Brain microvascular endothelial cell (primary cell): ENCODE results near the gene ST8SIA1.

Experiments
- DNase-seq: peaks from one replicate; pipeline ENCODE4 v3.0.0-alpha.2; 2020
- H3K27ac ChIP-seq: fragments of 250-450 bp; sonication (Bioruptor Pico); 2 replicates; pipeline ENCODE4 v1.5.1; 2020; ENCODE audit warnings: mild to moderate bottlenecking, moderate library complexity
- H3K27me3 ChIP-seq: fragments of 250-450 bp; sonication (Bioruptor Pico); replicated peaks from 2 replicates; pipeline ENCODE4 v1.5.1; 2020; ENCODE audit warnings: mild to moderate bottlenecking
- H3K36me3 ChIP-seq: fragments of 250-450 bp; sonication (Bioruptor Pico); replicated peaks from 2 replicates; pipeline ENCODE4 v1.5.1; 2020; ENCODE audit warnings: mild to moderate bottlenecking
- H3K4me3 ChIP-seq: 2 replicates; pipeline ENCODE4 v1.5.1; 2011; ENCODE audit warnings: low read depth, mild to moderate bottlenecking, control low read depth, low read length, moderate library complexity
- in situ Hi-C: cut with HindIII; loops from 2 replicates; pipeline ENCODE4 v1.10.0; 2017; ENCODE audit warnings: low sequenced_read_pairs, low pct_ligation_motif_present
- TF ChIP-seq, protein P1 (sequence below): IDR thresholded peaks from 2 replicates; pipeline ENCODE4 v1.5.1; 2011; ENCODE audit warnings: low read depth, mild to moderate bottlenecking, moderate library complexity, low read length, control low read depth, inconsistent platforms; ENCODE audit errors: missing control alignments

The ST8SIA1 gene

DNA sequence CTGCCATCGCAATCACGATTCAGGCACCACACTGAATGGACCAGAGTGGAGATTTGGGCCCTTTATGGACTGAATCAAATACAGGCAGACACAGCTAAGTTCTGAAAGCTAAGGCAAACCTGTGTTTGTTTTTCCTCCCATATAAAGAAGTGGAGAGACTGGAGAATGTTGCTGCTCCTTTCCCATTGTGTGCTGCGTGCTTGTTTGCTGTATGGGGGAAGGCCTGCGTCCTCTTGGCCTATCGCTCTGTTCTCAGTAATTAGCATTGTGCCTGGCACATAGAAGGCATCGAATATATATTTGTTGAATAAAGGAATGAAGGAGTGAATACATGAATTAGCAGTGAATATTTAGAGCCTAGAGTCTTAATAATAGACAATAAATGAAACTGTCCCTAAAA, 12.4 kb downstream of the ST8SIA1 start:
- no peaks in the 10 kb centered on the region for H3K27me3 ChIP-seq
- TF ChIP-seq, protein P1, sequence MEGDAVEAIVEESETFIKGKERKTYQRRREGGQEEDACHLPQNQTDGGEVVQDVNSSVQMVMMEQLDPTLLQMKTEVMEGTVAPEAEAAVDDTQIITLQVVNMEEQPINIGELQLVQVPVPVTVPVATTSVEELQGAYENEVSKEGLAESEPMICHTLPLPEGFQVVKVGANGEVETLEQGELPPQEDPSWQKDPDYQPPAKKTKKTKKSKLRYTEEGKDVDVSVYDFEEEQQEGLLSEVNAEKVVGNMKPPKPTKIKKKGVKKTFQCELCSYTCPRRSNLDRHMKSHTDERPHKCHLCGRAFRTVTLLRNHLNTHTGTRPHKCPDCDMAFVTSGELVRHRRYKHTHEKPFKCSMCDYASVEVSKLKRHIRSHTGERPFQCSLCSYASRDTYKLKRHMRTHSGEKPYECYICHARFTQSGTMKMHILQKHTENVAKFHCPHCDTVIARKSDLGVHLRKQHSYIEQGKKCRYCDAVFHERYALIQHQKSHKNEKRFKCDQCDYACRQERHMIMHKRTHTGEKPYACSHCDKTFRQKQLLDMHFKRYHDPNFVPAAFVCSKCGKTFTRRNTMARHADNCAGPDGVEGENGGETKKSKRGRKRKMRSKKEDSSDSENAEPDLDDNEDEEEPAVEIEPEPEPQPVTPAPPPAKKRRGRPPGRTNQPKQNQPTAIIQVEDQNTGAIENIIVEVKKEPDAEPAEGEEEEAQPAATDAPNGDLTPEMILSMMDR: no peak
- H3K4me3 ChIP-seq: no peak overlapping the region
- H3K27ac ChIP-seq: no peak overlapping the region
- DNase-seq: no peak
- H3K36me3 ChIP-seq: no peaks in the 10 kb centered on the region
- in situ Hi-C loops: no loop called here

DNA sequence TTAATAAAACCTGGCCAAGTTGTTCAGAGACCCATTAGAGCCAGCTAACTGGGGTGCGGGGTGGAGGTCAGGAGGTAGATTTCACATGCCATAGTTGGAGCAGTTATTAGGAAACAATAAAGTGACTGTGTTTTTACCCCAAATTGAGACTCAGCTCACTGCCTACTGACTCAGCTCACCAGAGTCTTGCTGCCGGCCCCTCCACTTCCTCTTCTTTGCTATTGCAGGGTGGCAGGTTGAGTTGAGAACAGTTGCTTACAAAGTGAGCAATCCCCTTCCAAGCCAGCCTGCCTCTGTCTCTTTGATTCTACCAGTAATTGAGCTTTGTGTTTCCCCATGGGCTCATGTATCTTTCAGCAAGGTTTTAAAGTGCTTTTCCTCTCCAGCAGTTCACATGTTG, 12.9 kb downstream of the ST8SIA1 start:
- H3K4me3 ChIP-seq: no peak overlapping the region
- TF ChIP-seq, protein P1: no peak
- H3K36me3 ChIP-seq: no peaks in the 10 kb centered on the region
- DNase-seq: peak; percentile 32
- H3K27ac ChIP-seq: no peak overlapping the region
- no peaks in the 10 kb centered on the region for H3K27me3 ChIP-seq
- in situ Hi-C loops: no loop called here

DNA sequence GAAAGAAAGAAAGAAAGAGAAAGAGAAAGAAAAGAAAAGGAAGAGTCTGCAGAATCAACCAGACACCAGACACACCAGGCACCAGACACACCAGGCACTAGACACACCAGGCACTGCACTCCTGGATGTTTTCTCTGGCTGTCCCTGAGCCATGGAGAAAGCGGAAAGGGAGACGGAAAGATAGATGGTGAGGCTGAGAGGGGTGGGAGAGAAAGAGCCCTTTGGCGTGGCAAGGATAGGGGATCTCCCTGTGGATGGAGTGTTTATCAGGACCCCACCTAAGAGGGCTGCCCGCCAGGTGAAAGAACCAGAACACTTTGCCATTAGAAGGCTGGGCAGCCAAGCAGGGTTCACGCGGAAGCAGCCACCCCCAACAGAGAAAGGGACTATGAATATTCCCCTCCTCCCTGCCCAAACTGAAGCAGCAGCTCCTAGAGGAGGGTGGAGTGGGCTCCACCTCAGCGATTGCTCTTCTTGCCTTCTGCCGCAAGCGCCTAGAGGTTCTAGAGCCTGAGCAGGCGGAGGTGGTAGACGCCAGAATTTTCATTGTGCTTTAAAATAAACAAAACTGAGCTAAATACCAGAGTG, 13.4 kb downstream of the ST8SIA1 start:
- no peaks in the 10 kb centered on the region for H3K27me3 ChIP-seq
- DNase-seq: no peak
- H3K36me3 ChIP-seq: no peaks in the 10 kb centered on the region
- no peak overlapping the region for H3K4me3 ChIP-seq
- TF ChIP-seq, protein P1: no peak
- no peak overlapping the region for H3K27ac ChIP-seq
- in situ Hi-C loops: no loop called here

- TF ChIP-seq, protein P1: no peak
- DNase-seq: peak; percentile 40
- Histone ChIP-seq H3K4me3 (no peak overlapping the region), H3K27ac (no peak overlapping the region), H3K27me3 (no peaks in the 10 kb centered on the region), H3K36me3 (no peaks in the 10 kb centered on the region)
- in situ Hi-C loops: no loop called here
Measured at GRCh38 chr12:22318108-22318737, 16.3 kb downstream of the ST8SIA1 start.

- Histone ChIP-seq H3K27me3 (no peaks in the 10 kb centered on the region), H3K4me3 (no peak overlapping the region), H3K27ac (no peak overlapping the region), H3K36me3 (no peaks in the 10 kb centered on the region)
- TF ChIP-seq, protein P1: no peak
- in situ Hi-C loops: no loop called here
- DNase-seq: no peak
Measured at GRCh38 chr12:22313963-22314330, 20.6 kb downstream of the ST8SIA1 start.
